KOPT-K1 (cell line): Measurements from ENCODE around the gene CDC42EP5.
"Not testable (repeated sequence)": the region's sequence is repeated elsewhere in the genome, so short reads cannot be mapped to it uniquely, and the experiment has no call there.

Experiments used
- H3K27ac ChIP-seq: fragments of 200-600 bp; sonication (generic); 2 replicates; pipeline ENCODE4 v1.5.1; 2016; ENCODE audit warnings: antibody characterized with exemption, mild to moderate bottlenecking, low read depth, low read length; ENCODE audit not compliant: poor library complexity, severe bottlenecking
- H3K36me3 ChIP-seq: fragments of 200-600 bp; sonication (generic); 2 replicates; pipeline ENCODE4 v1.5.1; 2017; ENCODE audit warnings: antibody characterized with exemption, mild to moderate bottlenecking, low read length, moderate library complexity; ENCODE audit not compliant: insufficient read depth
- H3K9me3 ChIP-seq: fragments of 200-600 bp; sonication (generic); 2 replicates; pipeline ENCODE4 v1.5.1; 2017; ENCODE audit warnings: antibody characterized with exemption, low read length, mild to moderate bottlenecking; ENCODE audit not compliant: insufficient read depth, poor library complexity, severe bottlenecking

Gene CDC42EP5

GRCh38 chr19:54473071-54473891 lies at the start of gene CDC42EP5:
Gene CDC42EP5, minus strand, starts transcription at chr19:54473296. Its CDS starts 7,749 bp downstream, at chr19:54465547.
- Histone ChIP-seq H3K27ac (no peak within 1 kb of the TSS), H3K9me3 (no peaks in the 10 kb centered on the region), H3K36me3 (no peaks in the 10 kb centered on the region)

- H3K27ac ChIP-seq: no peak overlapping the region
- no peaks in the 10 kb centered on the region for H3K9me3 ChIP-seq
- H3K36me3 ChIP-seq: no peaks in the 10 kb centered on the region
These were observed 48.9 kb upstream of the CDC42EP5 start for GRCh38 chr19:54521860-54522513.

DNA sequence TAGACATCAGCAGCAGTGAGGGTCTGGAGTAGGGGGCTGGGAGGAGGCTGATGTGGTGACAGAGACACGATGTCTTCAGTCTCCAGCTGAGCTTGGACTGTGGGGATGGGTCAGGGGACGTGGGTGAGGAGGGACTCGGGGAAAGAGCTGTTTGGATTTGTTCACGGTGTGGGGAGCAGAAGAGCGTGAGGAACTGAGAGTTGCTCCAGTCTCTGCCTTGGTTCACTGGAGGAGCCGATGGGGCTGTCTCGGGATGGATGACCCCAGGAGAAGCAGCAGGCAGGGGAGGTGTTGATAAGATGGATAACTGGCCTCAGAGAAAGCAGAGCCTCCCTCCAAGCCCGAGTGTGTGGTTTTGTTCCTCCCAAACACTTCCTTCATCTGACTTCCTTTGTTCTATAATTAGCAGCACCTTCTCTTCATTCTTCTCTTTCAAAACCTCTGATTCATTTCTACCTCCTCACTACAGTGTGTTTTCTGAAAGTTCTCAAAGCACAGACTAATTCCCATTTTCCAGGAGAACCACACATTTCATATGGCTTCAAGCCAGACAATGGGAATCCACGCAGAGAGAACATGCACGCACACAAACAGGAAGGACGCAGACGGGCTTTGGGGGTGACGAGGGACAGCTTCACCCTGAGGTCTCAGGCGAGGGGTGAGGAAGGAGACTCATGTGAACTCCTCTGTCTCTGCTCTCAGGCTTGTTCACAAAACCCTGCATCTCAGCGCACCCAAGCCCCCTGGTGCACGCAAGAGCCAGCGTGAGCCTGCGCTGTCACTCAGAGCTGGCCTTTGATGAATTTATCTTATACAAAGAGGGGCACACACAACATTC lies 48.1 kb upstream of the CDC42EP5 start:
- Histone ChIP-seq H3K36me3 (no peaks in the 10 kb centered on the region), H3K27ac (no peak overlapping the region), H3K9me3 (no peaks in the 10 kb centered on the region)

GRCh38 chr19:54518844-54519243 lies 45.7 kb upstream of the CDC42EP5 start:
- Histone ChIP-seq H3K9me3 (no peaks in the 10 kb centered on the region), H3K36me3 (no peaks in the 10 kb centered on the region), H3K27ac (no peak overlapping the region)

DNA sequence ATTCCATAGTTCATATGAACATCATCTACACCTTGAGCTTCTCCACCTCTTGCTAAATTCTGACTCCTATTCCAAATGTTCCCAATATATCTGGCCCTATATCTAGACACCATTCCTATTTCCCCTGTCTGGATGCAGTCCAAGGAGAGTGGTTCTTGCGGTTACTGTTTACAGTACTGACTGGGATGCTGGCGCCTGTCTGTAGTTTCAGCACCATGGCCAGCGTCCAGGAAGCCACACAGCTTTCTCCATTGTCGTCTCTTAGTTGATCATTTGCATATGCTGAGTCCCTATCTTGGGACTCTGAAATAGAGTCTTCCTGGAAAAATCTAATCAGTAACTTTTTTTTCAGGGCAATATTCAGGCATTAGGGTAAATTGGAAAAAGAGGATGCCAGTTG lies 44.4 kb upstream of the CDC42EP5 start:
- H3K27ac ChIP-seq: no peak overlapping the region
- no peaks in the 10 kb centered on the region for H3K9me3 ChIP-seq
- H3K36me3 ChIP-seq: no peaks in the 10 kb centered on the region

- no peaks in the 10 kb centered on the region for H3K36me3 ChIP-seq
- H3K9me3 ChIP-seq: no peaks in the 10 kb centered on the region
- H3K27ac ChIP-seq: no peak overlapping the region
These were observed 42.1 kb upstream of the CDC42EP5 start for GRCh38 chr19:54515156-54515555.

GRCh38 chr19:54509200-54509940 lies 36.3 kb upstream of the CDC42EP5 start:
- H3K36me3 ChIP-seq, H3K27ac ChIP-seq, H3K9me3 ChIP-seq: not testable (repeated sequence)

DNA sequence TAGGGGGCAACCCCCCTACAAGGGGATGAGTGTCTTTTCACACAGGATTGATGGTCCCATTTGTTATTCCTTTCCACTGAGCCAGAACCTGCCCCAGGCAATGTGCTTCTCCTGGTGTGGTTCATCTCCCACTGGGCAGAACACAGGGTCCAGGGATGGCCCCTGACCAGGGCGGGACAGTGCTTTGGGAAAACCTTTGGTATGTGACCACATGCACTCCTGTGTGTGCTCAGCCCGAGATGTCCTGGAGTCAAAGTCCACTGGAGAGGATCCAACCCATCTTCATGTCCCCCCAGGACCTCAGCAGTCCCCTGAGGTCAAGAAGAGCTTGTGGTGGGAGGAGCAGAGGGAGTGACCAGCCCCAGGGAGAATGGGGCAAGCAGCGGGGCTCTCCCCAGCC lies 35.4 kb upstream of the CDC42EP5 start:
- H3K27ac ChIP-seq, H3K36me3 ChIP-seq, H3K9me3 ChIP-seq: not testable (repeated sequence)

DNA sequence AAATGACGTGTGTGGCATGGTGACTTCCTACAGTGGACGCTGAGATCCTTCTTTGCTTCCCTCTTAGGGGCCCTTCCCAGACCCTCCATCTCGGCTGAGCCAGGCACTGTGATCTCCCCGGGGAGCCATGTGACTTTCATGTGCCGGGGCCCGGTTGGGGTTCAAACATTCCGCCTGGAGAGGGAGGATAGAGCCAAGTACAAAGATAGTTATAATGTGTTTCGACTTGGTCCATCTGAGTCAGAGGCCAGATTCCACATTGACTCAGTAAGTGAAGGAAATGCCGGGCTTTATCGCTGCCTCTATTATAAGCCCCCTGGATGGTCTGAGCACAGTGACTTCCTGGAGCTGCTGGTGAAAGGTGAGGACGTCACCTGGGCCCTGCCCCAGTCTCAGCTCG lies 34.7 kb upstream of the CDC42EP5 start:
- H3K36me3 ChIP-seq: no peaks in the 10 kb centered on the region
- no peak overlapping the region for H3K27ac ChIP-seq
- H3K9me3 ChIP-seq: no peaks in the 10 kb centered on the region

DNA sequence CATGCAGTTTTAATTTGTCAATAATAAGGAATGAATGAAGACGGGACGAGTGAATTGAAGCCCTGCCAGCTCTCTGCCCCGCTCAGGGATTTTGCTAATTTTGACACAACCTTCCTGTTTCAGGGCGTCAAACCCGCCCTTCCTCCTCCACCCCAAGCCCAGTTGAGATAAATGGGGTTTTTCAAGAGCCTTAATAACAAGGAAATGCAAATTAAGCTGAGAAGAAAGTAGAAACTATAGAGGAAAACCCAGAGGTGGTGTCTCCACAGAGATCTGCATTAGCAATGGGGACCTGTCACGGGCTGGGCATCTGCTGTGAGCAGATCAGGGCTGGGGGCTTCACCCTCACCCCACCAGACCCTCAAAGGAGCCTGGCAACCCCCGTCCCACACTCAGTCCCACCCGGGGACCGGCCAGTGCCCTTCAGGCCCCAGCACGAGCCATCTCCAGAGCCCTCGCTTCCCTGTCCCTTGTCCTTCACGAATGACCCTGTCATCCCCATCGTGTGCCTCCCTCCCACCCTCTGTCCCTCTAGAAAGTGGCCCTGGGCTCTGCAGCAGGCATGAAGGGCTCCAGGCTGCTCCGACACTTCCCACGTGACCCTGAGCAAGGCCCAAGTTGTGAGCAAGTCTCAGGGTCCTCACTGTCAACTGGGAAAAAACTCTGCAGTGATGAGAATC lies 34.1 kb upstream of the CDC42EP5 start:
- not testable (repeated sequence) for H3K27ac ChIP-seq, H3K9me3 ChIP-seq, H3K36me3 ChIP-seq

DNA sequence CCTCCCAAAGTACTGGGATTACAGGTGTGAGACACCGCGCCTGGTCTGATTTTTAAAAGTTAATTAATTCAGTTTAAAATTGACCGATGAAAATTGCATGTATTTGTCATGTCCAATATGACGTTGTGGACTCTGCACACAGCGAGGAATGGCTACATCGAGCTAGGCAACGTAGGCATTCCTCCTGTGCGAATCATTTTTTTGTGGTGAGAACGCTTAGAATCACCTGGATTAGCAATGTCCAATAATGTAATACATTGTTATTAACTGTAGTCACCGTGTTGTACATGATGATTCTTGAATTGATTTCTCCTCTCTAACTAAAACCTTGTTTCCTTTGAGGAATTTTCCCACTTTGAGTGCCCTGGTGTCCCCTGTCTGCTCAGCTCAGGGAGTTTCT lies 33.0 kb upstream of the CDC42EP5 start:
- H3K36me3 ChIP-seq: no peaks in the 10 kb centered on the region

GRCh38 chr19:54505542-54505941 lies 32.4 kb upstream of the CDC42EP5 start:
- not testable (repeated sequence) for H3K9me3 ChIP-seq, H3K36me3 ChIP-seq, H3K27ac ChIP-seq

More for the DNA sequence above, 33.0 kb upstream of the CDC42EP5 start:
- Histone ChIP-seq H3K9me3 (no peaks in the 10 kb centered on the region), H3K27ac (no peak overlapping the region)

DNA sequence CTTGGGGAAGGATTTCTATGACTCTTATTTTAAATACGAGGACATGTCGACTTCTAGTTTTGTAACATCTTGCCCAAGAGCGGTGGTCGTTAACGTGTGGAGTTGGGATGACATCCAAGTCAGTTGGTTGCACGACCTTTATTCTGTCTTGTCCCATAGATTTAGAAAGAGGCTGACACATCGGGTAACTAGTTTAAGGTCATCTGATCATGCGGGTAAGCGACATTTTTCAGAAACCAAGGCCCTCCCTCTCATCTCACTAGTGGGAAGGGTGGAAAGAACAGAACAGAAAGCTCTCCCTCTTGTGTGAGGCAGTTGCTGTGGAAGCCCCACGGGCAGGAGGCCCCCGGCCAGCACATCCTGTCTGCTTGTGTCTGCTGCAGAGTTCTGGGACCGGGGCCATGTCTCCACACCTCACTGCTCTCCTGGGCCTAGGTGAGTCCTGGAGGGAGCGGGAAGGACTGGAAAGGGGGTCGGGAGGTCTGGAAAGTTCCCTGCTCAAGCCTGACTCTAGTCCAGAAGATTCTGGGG lies 29.5 kb upstream of the CDC42EP5 start, which contains the start of gene LAIR2:
TSS of gene LAIR2 (plus strand) at position 314 of the 531 bp plus-strand sequence. CDS start at position 402, 88 bp downstream.
- H3K27ac ChIP-seq: peak within 1 kb of the TSS; percentile 50
- H3K36me3 ChIP-seq: no peaks in the 10 kb centered on the region

GRCh38 chr19:54498451-54498772 lies 25.3 kb upstream of the CDC42EP5 start:
- H3K27ac ChIP-seq: peak overlapping the region; percentile 69
- not testable (repeated sequence) for H3K36me3 ChIP-seq, H3K9me3 ChIP-seq

More for the DNA sequence above, 29.5 kb upstream of the CDC42EP5 start, which contains the start of gene LAIR2:
- no peaks in the 10 kb centered on the region for H3K9me3 ChIP-seq
